A549 (cell line): ENCODE data around the gene RIMBP2. TPM values are rescaled to one million over a fixed set of nuclear protein-coding genes. Genes with fewer than 3 reads are reported as not detected.

Experiments used
- ATAC-seq, 2 experiments: fragments of 200-7000 bp in 1 of 2; fragments of >200 bp in 1 of 2; cut with Nextera tagmentation in 1 of 2; cut with Tn5 transposase in 1 of 2; 3 replicates each; pipeline versions ENCODE4 v1.8.0 to v1.9.1; 2018 to 2020; ENCODE audit warnings: mild to moderate bottlenecking in 1 of 2, moderate library complexity in 1 of 2
- CTCF ChIA-PET: fragments of 300-600 bp; sonication (Branson Sonifier 250); formaldehyde crosslinking; extraction: SDS; loops from one replicate; lab custom pipeline; 2021; ENCODE audit warnings: antibody characterized with exemption, inconsistent platforms; lab: Yijun Ruan, JAX
- POLR2A ChIA-PET: fragments of 350-600 bp; formaldehyde crosslinking; extraction: SDS; loops from one replicate; lab custom pipeline; 2021; ENCODE audit warnings: antibody characterized with exemption, inconsistent platforms; lab: Yijun Ruan, JAX
- DNase-seq, 2 experiments: peaks; one replicate each; pipeline versions ENCODE4 v3.0.0 to v3.0.0-alpha.2; 2011 to 2016; ENCODE audit warnings: low read depth in 1 of 2, low spot score in 1 of 2
- FAIRE-seq: peaks from 2 replicates; lab custom pipeline; 2011; peaks lifted over from hg19 to GRCh38; lab: Jason Lieb, UNC
- H3K27ac ChIP-seq, 2 experiments: fragments of >200 bp; sonication (Bioruptor Twin); formaldehyde crosslinking; 3 replicates each; pipeline ENCODE4 v1.5.1; 2016 to 2017
- H3K4me1 ChIP-seq: fragments of >200 bp; sonication (Bioruptor Twin); formaldehyde crosslinking; 3 replicates; pipeline ENCODE4 v1.6.1; 2016
- H3K4me2 ChIP-seq: fragments of >200 bp; sonication (Bioruptor Twin); formaldehyde crosslinking; 3 replicates; pipeline ENCODE4 v1.6.1; 2016
- H3K4me3 ChIP-seq: fragments of >200 bp; sonication (Bioruptor Twin); formaldehyde crosslinking; 3 replicates; pipeline ENCODE4 v1.5.1; 2016
- H3K9me3 ChIP-seq: fragments of >200 bp; sonication (Bioruptor Twin); formaldehyde crosslinking; 3 replicates; pipeline ENCODE4 v1.6.1; 2016
- CHD4 ChIP-seq: fragments of 200-600 bp; sonication (generic); IDR thresholded peaks from 2 replicates; pipeline ENCODE4 v1.6.1; 2016; ENCODE audit warnings: antibody characterized with exemption, mild to moderate bottlenecking, borderline replicate concordance
- EHMT2 ChIP-seq: fragments of 200-600 bp; sonication (generic); IDR thresholded peaks from 2 replicates; pipeline ENCODE4 v1.6.1; 2016; ENCODE audit warnings: antibody characterized with exemption, low read depth, mild to moderate bottlenecking, moderate library complexity
- EP300 ChIP-seq, 2 experiments: fragments of >200 bp; sonication (Bioruptor Twin); formaldehyde crosslinking; IDR thresholded peaks; 2 replicates in 1 of 2; 3 replicates in 1 of 2; pipeline ENCODE4 v1.6.1; 2016 to 2017
- FOSL2 ChIP-seq, 2 experiments: fragments of 450-650 bp in 1 of 2; fragments of >200 bp in 1 of 2; sonication (Bioruptor Twin) in 1 of 2; formaldehyde crosslinking; IDR thresholded peaks; 2 replicates each; pipeline versions ENCODE4 v1.5.0 to v1.6.1; 2016 to 2020; ENCODE audit warnings: mild to moderate bottlenecking in 1 of 2, moderate library complexity in 1 of 2
- FOXS1 ChIP-seq: fragments of 250-450 bp; sonication (Bioruptor Pico); IDR thresholded peaks from 2 replicates; pipeline ENCODE4 v1.5.0; 2020; ENCODE audit warnings: mild to moderate bottlenecking, moderate library complexity
- MYC ChIP-seq: IDR thresholded peaks from 2 replicates; pipeline ENCODE4 v1.6.1; 2012; ENCODE audit warnings: mild to moderate bottlenecking, inconsistent platforms, low read length, improper control_type of control experiment, borderline replicate concordance
- NFE2L2 ChIP-seq: fragments of 150-350 bp; conservative IDR thresholded peaks from 2 replicates; pipeline ENCODE4 v1.6.1; 2014; ENCODE audit warnings: low read length
- NR3C1 ChIP-seq: fragments of >200 bp; sonication (Bioruptor Twin); formaldehyde crosslinking; IDR thresholded peaks from 3 replicates; pipeline ENCODE4 v1.6.1; 2017
- POLR2A ChIP-seq: IDR thresholded peaks from 2 replicates; pipeline ENCODE4 v1.6.1; 2012; ENCODE audit warnings: mild to moderate bottlenecking, low read length
- RAD21 ChIP-seq, 2 experiments: fragments of >200 bp in 1 of 2; sonication (Bioruptor Twin) in 1 of 2; formaldehyde crosslinking in 1 of 2; IDR thresholded peaks in 1 of 2; conservative IDR thresholded peaks in 1 of 2; 2 replicates in 1 of 2; 3 replicates in 1 of 2; pipeline ENCODE4 v1.6.1; 2012 to 2018; ENCODE audit warnings: inconsistent platforms in 1 of 2
- RARB ChIP-seq: fragments of 250-450 bp; sonication (Bioruptor Pico); IDR thresholded peaks from 2 replicates; pipeline ENCODE4 v1.8.0; 2021; ENCODE audit warnings: mild to moderate bottlenecking, moderate library complexity
- RCOR1 ChIP-seq: fragments of 150-350 bp; IDR thresholded peaks from 2 replicates; pipeline ENCODE4 v1.6.1; 2014; ENCODE audit warnings: antibody characterized with exemption, low read length, low read depth
- TFCP2L1 ChIP-seq: fragments of 250-450 bp; sonication (Bioruptor Pico); IDR thresholded peaks from 2 replicates; pipeline ENCODE4 v1.5.0; 2021; ENCODE audit warnings: mild to moderate bottlenecking
- WGBS: methylation state at CpG from one replicate; pipeline ENCODE4 v1.1.6; 2017; ENCODE audit errors: missing lambda C conversion rate; 5-methylcytosine and 5-hydroxymethylcytosine counted together
- polyA plus RNA-seq, 4 experiments: library from polyadenylated mRNA; depleted of rRNA in 3 of 4; stranded (reverse); fragments of >200 nt; fragmentation: RNase III in 1 of 4; extraction: RNeasy Plus Mini Kit Qiagen cat#74134 plus additional on column Dnase treatment in 1 of 4; gene quantifications; 2 replicates in 3 of 4; 3 replicates in 1 of 4; pipeline ENCODE4 v1.2.3, GENCODE V29; 2011 to 2017
- TF ChIP-seq, protein P1 (sequence below): fragments of 150-350 bp; IDR thresholded peaks from 2 replicates; pipeline ENCODE4 v1.6.1; 2014; ENCODE audit warnings: low read depth, mild to moderate bottlenecking, low read length
- TF ChIP-seq, protein P2 (sequence below): fragments of 250-450 bp; sonication (Bioruptor Pico); IDR thresholded peaks from 2 replicates; pipeline ENCODE4 v1.5.0; 2020; ENCODE audit warnings: low read depth, mild to moderate bottlenecking, moderate library complexity
- TF ChIP-seq, protein P3 (sequence below): IDR thresholded peaks from 2 replicates; pipeline ENCODE4 v1.6.1; 2012; ENCODE audit warnings: low read depth, borderline replicate concordance
- TF ChIP-seq, protein P4 (sequence below): IDR thresholded peaks from 2 replicates; pipeline ENCODE4 v1.6.1; 2012

RIMBP2 gene
- polyA plus RNA-seq, 2 of the 4 experiments (the other 2 are of a cell fraction) = not detected

DNA sequence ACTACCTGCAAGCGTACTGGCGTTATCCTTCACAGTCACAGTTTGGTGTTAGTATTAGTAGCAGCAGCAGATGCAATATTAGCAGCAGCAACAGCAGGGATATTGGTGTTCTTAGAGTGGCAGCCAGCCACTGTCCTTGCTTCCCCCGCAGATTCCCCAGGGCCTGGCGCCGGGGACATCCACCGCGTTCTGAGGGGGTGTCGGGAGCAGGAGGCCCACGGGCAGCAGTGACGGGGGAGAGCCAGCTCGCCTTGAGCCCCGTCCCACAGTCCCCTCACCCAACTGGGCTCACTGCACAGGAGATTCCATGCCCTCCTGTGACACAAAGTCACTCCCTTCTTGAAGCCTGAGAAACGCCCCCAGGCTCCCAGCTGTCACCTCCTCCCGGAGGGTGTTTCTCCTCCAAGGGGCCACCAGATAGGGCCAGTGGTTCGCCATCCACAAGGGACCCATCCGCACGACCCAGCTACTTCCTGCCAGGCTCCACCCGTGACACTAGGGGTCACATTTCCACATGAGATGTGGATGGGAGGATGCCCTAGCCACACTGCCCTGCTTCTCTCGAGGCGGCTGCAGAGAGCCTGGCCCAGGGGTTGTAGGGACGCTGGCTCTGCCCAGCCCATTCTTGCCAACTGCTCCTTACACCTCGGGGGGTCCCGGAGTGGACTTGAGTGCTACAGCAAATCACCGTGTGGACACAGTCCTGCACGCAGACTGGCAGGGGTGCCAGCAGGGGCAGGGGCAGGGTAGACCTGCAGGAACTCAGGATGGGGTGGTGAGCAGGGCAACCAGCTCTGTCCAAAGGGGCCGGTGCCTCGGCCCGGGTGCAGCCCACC, 255.3 kb downstream of the RIMBP2 start:
- FAIRE-seq (no peak), DNase-seq (no peak), ATAC-seq (no peak)
- TF ChIP-seq, protein P1, sequence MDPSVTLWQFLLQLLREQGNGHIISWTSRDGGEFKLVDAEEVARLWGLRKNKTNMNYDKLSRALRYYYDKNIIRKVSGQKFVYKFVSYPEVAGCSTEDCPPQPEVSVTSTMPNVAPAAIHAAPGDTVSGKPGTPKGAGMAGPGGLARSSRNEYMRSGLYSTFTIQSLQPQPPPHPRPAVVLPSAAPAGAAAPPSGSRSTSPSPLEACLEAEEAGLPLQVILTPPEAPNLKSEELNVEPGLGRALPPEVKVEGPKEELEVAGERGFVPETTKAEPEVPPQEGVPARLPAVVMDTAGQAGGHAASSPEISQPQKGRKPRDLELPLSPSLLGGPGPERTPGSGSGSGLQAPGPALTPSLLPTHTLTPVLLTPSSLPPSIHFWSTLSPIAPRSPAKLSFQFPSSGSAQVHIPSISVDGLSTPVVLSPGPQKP = no peak
- TF ChIP-seq NFE2L2 = no peak
- no peak for TF ChIP-seq RCOR1
- TF ChIP-seq TFCP2L1 (CRISPR knock-in tag) = no peak
- no peak for TF ChIP-seq RAD21 (conservative IDR thresholded peaks at IDR 0.05 in 1 of 2, IDR thresholded peaks at IDR 0.05 in 1 of 2)
- no peak for TF ChIP-seq MYC
- TF ChIP-seq, protein P2, sequence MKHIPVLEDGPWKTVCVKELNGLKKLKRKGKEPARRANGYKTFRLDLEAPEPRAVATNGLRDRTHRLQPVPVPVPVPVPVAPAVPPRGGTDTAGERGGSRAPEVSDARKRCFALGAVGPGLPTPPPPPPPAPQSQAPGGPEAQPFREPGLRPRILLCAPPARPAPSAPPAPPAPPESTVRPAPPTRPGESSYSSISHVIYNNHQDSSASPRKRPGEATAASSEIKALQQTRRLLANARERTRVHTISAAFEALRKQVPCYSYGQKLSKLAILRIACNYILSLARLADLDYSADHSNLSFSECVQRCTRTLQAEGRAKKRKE = no peak
- TF ChIP-seq NR3C1 = no peak
- TF ChIP-seq FOXS1 (CRISPR knock-in tag) = no peak
- TF ChIP-seq FOSL2 (IDR thresholded peaks at IDR 0.05) = no peak
- no peak for TF ChIP-seq FOSL2 (CRISPR knock-in tag; IDR thresholded peaks at IDR 0.05)
- TF ChIP-seq CHD4 = no peak
- TF ChIP-seq POLR2A = no peak
- TF ChIP-seq, protein P3, sequence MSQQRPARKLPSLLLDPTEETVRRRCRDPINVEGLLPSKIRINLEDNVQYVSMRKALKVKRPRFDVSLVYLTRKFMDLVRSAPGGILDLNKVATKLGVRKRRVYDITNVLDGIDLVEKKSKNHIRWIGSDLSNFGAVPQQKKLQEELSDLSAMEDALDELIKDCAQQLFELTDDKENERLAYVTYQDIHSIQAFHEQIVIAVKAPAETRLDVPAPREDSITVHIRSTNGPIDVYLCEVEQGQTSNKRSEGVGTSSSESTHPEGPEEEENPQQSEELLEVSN = no peak
- no peak for TF ChIP-seq RARB
- H3K4me2 ChIP-seq = no peak overlapping the region
- H3K9me3 ChIP-seq = no peaks in the 10 kb centered on the region
- no peak overlapping the region for H3K27ac ChIP-seq
- H3K4me3 ChIP-seq = no peak overlapping the region
- CTCF ChIA-PET = interaction anchor here (1.1 kb wide), 2 partner anchors 36 to 287 kb away, joined by 3 read pairs; no protein-coding TSS in a partner anchor
- POLR2A ChIA-PET = no interaction called here
- H3K4me1 ChIP-seq = no peaks in the 10 kb centered on the region
- WGBS = 20% methylated on average over 23 of the region's 28 CpGs

DNA sequence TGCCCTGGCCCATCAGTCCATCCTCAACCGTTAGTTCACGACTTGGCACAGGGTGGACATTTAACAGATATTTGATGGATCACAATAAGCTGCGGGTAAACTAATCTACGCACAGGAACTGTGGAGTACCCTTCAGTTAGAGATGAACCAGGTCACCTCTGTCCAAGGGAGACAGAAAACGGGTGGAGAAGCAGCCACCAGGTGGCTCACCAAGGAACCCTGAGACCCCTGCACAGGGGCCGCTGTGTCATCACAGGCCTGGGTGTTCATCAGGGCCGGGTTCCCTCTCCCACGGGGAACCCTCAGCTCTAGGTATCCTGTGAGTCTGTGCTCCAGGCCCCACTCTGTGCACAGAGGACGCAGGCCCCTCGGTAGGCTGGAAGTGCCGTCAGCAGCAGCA, 256.2 kb downstream of the RIMBP2 start:
- peak in 1 of 2 experiments; percentile 12; a peak in 1 of 6 replicates for ATAC-seq
- ChIA-PET POLR2A (no interaction called here), CTCF (interaction anchor here (2.6 kb wide), 1 partner anchor 288 kb away, joined by 8 read pairs; no protein-coding TSS in a partner anchor)
- H3K27ac ChIP-seq = no peak overlapping the region
- H3K9me3 ChIP-seq = no peaks in the 10 kb centered on the region
- 45% methylated on average over 10 of the region's 11 CpGs for WGBS
- H3K4me2 ChIP-seq = no peak overlapping the region
- FAIRE-seq = no peak
- TF ChIP-seq, protein P4, sequence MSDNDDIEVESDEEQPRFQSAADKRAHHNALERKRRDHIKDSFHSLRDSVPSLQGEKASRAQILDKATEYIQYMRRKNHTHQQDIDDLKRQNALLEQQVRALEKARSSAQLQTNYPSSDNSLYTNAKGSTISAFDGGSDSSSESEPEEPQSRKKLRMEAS = no peak
- no peak for TF ChIP-seq TFCP2L1 (CRISPR knock-in tag)
- no peak for DNase-seq
- H3K4me1 ChIP-seq = no peaks in the 10 kb centered on the region
- H3K4me3 ChIP-seq = no peak overlapping the region

DNA sequence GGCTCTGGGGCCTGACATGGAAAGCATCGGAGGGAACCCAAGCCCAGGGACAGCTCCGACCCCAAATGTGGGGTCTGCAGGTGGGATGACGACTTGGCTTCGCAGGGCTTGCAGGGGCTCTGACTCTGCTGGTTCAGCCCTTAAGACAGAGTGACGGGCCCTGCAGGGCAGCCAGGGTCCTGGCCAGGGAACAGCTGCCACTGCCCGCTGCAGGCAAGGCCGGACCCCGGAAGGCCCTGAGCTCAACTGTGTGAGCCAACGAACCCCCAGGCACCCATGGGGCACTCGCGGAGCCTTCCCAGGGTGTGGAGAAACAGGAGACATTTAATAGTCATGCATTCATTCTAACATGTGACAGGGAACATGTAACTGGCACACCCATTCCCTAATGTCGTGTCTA, 257.8 kb downstream of the RIMBP2 start:
- Histone ChIP-seq H3K9me3 (no peaks in the 10 kb centered on the region), H3K4me3 (no peak overlapping the region), H3K4me1 (no peaks in the 10 kb centered on the region), H3K27ac (no peak overlapping the region), H3K4me2 (no peak overlapping the region)
- ATAC-seq = no peak
- TF ChIP-seq EP300 (IDR thresholded peaks at IDR 0.05) (no peak), FOSL2 (IDR thresholded peaks at IDR 0.05) (no peak), FOSL2 (CRISPR knock-in tag; IDR thresholded peaks at IDR 0.05) (no peak), EHMT2 (no peak)
- 15% methylated on average over 7 of the region's 12 CpGs for WGBS
- DNase-seq = no peak
- ChIA-PET CTCF (interaction anchor here (2.6 kb wide), 1 partner anchor 289 kb away, joined by 8 read pairs; no protein-coding TSS in a partner anchor), POLR2A (no interaction called here)
- no peak for FAIRE-seq
